ENCODE results near the gene CNTFR. TPM values are rescaled to one million over a fixed set of nuclear protein-coding genes. Genes with fewer than 3 reads are reported as not detected.

CNTFR gene
- total RNA-seq, 4 donors from 2014 or later: 19.7 to 146 (median 118) TPM

- H3K9me3 ChIP-seq: no peaks in the 10 kb centered on the region
- H3K27me3 ChIP-seq: no peaks in the 10 kb centered on the region
- in situ Hi-C loops (cut with MboI; ENCODE audit: low sequenced_read_pairs in 4 of 4) (no loop called here), intact Hi-C loops (cut with DNase I; ENCODE audit: low total_unique reads) (loop anchor here (1.0 kb wide), 1 partner anchor 43 kb away; no protein-coding TSS in a partner anchor)
- DNase-seq: peak; percentile 52 to 74
- no peaks in the 10 kb centered on the region for H3K36me3 ChIP-seq
- H3K4me3 ChIP-seq: no peak overlapping the region
- peak overlapping the region in 1 of 4 donors; percentile 39 for H3K27ac ChIP-seq
- peaks cover 0 to 6% of the 10 kb centered on the region in 2 donors for H3K4me1 ChIP-seq
- TF ChIP-seq CTCF (IDR thresholded peaks at IDR 0.05 in 4 of 5, conservative IDR thresholded peaks at IDR 0.05 in 1 of 5): peak; percentile 83 to 96 (median 92)
- no peak for TF ChIP-seq POLR2A (IDR thresholded peaks at IDR 0.05)
- peak; percentile 59 to 76 for ATAC-seq
Measured at GRCh38 chr9:34547960-34548611, 41.4 kb downstream of the CNTFR start.

- Histone ChIP-seq H3K9me3 (no peaks in the 10 kb centered on the region), H3K27ac (no peak overlapping the region), H3K4me1 (peaks cover 0 to 6% of the 10 kb centered on the region in 2 donors), H3K27me3 (no peaks in the 10 kb centered on the region), H3K36me3 (no peaks in the 10 kb centered on the region), H3K4me3 (no peak overlapping the region)
- DNase-seq: peak in 1 of 2 donors; percentile 59
- intact Hi-C loops (cut with DNase I; ENCODE audit: low total_unique reads) (no loop called here), in situ Hi-C loops (cut with MboI; ENCODE audit: low sequenced_read_pairs in 4 of 4) (no loop called here)
- peak; percentile 20 to 47 for ATAC-seq
- TF ChIP-seq POLR2A (IDR thresholded peaks at IDR 0.05) (no peak), CTCF (IDR thresholded peaks at IDR 0.05 in 4 of 5, conservative IDR thresholded peaks at IDR 0.05 in 1 of 5) (peak; percentile 52 to 78 (median 65))
Measured at GRCh38 chr9:34546834-34547827, 42.4 kb downstream of the CNTFR start.

GRCh38 chr9:34546102-34546833 lies 43.3 kb downstream of the CNTFR start:
- in situ Hi-C loops (cut with MboI; ENCODE audit: low sequenced_read_pairs in 4 of 4) (no loop called here), intact Hi-C loops (cut with DNase I; ENCODE audit: low total_unique reads) (no loop called here)
- no peak for ATAC-seq
- no peak overlapping the region for H3K4me3 ChIP-seq
- no peaks in the 10 kb centered on the region for H3K36me3 ChIP-seq
- H3K4me1 ChIP-seq: peaks cover 0 to 6% of the 10 kb centered on the region in 2 donors
- H3K9me3 ChIP-seq: no peaks in the 10 kb centered on the region
- H3K27me3 ChIP-seq: no peaks in the 10 kb centered on the region
- DNase-seq: no peak
- TF ChIP-seq POLR2A (IDR thresholded peaks at IDR 0.05): no peak
- TF ChIP-seq CTCF (IDR thresholded peaks at IDR 0.05 in 4 of 5, conservative IDR thresholded peaks at IDR 0.05 in 1 of 5): no peak
- no peak overlapping the region for H3K27ac ChIP-seq

GRCh38 chr9:34545497-34545896 lies 44.0 kb downstream of the CNTFR start:
- in situ Hi-C loops (cut with MboI; ENCODE audit: low sequenced_read_pairs in 4 of 4): no loop called here

More at GRCh38 chr9:34545497-34545896, 44.0 kb downstream of the CNTFR start:
- H3K27ac ChIP-seq: no peak overlapping the region
- no peak for ATAC-seq
- H3K4me3 ChIP-seq: no peak overlapping the region
- peaks cover 0 to 6% of the 10 kb centered on the region in 2 donors for H3K4me1 ChIP-seq
- DNase-seq: no peak
- TF ChIP-seq POLR2A (IDR thresholded peaks at IDR 0.05) (no peak), CTCF (IDR thresholded peaks at IDR 0.05 in 4 of 5, conservative IDR thresholded peaks at IDR 0.05 in 1 of 5) (no peak)
- H3K9me3 ChIP-seq: no peaks in the 10 kb centered on the region
- H3K36me3 ChIP-seq: no peaks in the 10 kb centered on the region
- no peaks in the 10 kb centered on the region for H3K27me3 ChIP-seq
- intact Hi-C loops (cut with DNase I; ENCODE audit: low total_unique reads): no loop called here
